Stimulated activated CD4-positive, alpha-beta T cell treated with anti-CD3 and anti-CD28 coated beads, Interleukin-4, amount 100 ng/mL, for 4 hours (primary cell): ENCODE data around the gene ERLEC1.
"Not testable (repeated sequence)": the region's sequence is repeated elsewhere in the genome, so short reads cannot be mapped to it uniquely, and the experiment has no call there.

Experiments
- DNase-seq, 2 experiments: peaks; one replicate each; pipeline ENCODE4 v3.0.0-alpha.2; 2020

Gene ERLEC1

DNA sequence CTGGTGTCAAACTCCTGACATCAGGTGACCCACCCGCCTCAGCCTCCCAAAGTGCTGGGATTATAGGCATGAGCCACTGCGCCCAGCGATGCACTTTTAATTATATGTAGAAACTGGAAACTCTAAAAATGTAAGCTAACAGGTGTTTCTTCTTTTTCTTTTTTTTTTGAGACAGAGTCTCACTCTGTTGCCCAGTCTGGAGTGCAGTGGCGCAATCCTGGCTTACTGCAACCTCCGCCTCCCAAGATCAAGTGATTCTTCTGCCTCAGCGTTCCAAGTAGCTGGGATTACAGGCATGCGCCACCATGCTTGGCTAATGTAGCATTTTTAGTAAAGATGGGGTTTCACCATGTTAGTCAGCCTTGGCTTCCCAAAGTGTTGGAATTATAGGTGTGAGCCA lies 54.8 kb downstream of the ERLEC1 start:
- not testable (repeated sequence) for DNase-seq

DNA sequence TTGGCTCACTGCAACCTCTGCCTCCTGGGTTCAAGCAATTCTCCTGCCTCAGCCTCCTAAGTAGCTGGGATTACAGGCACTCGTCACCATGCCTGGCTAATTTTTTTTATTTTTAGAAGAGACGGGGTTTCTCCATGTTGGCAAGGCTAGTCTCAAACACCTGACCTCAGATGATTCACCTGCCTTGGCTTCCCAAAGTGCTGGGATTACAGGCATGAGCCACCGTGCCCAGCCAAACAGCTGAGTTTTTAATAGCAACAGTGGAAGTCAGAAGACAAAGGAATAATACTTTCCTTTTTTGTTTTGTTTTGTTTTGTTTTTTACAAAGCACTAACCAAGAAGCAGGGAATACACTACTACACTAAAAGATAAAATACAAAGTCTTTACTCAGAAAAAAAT lies 56.0 kb downstream of the ERLEC1 start:
- no peak for DNase-seq

DNA sequence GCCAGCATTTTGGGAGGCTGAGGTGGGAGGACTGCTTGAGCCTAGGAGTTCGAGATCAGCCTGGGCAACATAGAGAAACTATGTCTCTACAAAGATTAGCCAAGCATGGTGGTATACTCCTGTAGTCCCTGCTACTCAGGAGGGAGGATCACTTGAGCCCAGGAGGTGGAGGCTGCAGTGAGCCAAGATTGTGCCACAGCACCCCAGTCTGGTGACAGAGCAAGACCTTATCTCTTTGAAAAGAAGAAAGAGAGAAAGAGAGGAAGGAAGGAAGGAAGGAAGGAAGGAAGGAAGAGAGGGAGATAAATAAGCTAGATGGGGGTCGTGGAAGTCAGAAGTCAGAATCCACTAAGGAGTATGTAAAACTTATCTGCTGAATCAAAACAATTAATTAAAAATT lies 56.8 kb downstream of the ERLEC1 start:
- DNase-seq: no peak

DNA sequence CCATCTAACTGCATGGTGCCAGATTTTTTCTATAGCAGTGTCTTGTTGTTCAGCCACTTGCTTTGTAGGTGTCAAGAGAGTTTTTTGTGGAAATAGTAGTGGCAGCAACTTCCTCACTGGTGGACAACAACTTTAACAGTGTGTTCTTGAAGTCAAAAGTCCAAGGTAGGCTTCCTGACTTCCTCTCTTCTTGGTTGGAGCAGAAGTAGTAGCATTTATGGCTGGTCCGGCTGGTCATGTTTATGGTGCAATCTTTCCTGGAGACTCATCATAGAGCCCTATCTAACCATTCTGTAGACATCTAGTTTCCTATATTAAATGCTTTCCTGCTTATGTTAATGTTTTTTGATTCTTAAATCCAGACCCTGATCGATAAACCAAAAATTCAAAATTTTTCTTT lies 61.2 kb downstream of the ERLEC1 start:
- no peak for DNase-seq

DNA sequence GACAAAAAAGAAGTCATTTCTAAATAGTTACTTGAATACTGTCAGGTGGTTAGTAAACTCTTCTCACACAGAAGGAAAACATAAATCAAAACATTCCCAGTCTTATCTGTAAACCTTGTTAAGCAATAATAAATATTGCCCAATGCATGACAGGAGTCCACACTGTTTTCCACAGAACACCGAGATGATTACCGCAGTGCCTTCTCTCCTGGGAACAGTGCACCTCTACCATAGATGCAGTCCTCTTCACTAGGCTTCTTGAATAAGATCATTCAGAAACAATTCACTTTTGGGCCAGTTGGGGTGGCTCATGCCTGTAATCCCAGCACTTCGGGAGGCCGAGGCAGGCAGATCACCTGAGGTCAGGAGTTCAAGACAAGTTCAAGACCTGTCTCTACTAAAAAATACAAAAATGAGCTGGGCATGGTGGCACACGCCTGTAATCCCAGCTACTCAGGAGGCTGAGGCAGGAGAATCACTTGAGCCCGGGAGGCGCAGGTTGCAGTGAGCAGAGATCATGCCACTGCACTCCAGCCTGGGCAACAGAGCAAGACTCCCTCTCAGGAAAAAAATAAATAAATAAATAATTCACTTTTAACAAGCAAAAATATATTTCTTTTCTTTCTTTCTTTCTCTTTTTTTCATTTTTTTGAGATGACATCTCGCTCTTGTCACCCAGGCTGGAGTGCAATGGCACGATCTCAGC lies 64.4 kb downstream of the ERLEC1 start:
- not testable (repeated sequence) for DNase-seq

DNA sequence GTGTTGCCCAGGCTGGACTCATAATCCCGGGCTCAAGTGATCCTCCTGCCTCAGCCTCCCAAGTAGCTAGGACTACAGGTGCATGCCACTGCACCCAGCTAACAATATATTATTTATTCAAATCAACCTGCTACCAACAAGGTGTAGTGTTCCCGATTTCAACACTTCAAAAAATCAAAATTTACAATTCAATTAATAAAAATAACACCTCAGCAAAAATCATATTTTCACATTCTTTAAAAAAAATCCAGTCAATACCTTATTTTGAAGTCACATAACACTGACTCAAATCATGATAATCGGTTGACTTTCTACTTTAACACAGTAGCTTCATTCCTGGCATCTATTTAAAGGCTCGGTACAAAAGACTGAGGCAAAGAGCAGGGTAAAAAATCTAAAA lies 65.7 kb downstream of the ERLEC1 start:
- no peak for DNase-seq

DNA sequence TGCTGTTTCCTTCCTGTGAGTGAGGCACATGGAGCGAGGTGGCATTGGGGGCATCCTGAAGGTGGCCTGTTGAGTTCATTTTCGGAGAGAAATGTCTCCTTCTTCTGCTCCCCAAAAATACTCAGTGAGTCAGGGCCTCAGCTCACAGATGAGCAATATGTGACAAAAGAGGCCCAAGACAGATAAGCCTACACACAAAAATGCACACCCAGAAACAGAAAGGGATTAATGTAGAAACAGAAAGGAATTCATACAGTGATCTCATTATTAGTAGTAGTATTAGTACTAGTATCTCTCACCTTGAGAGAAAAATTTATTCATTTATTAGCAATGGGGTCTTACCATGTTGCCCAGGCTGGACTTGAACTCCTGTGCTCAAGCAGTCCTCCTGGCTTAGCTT lies 67.8 kb downstream of the ERLEC1 start:
- no peak for DNase-seq

DNA sequence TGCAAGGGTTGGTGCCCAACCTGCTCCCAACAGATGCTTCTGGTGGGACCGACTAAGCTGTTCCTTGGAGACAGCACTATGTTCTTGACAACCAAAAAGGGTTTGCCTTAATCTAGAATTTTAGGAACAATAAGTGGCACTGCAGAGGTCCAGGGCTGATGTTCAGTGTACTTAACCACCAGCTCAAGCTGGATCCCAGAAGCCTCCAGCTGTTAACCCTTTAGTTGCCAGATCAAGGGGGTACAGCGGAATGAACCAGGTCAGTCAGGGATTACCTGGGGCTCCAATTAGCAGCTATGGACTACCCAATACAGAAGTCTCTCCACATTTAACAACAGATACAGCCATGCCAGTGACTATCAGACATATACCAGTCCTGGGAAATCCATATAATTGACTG lies 69.4 kb downstream of the ERLEC1 start:
- no peak for DNase-seq

DNA sequence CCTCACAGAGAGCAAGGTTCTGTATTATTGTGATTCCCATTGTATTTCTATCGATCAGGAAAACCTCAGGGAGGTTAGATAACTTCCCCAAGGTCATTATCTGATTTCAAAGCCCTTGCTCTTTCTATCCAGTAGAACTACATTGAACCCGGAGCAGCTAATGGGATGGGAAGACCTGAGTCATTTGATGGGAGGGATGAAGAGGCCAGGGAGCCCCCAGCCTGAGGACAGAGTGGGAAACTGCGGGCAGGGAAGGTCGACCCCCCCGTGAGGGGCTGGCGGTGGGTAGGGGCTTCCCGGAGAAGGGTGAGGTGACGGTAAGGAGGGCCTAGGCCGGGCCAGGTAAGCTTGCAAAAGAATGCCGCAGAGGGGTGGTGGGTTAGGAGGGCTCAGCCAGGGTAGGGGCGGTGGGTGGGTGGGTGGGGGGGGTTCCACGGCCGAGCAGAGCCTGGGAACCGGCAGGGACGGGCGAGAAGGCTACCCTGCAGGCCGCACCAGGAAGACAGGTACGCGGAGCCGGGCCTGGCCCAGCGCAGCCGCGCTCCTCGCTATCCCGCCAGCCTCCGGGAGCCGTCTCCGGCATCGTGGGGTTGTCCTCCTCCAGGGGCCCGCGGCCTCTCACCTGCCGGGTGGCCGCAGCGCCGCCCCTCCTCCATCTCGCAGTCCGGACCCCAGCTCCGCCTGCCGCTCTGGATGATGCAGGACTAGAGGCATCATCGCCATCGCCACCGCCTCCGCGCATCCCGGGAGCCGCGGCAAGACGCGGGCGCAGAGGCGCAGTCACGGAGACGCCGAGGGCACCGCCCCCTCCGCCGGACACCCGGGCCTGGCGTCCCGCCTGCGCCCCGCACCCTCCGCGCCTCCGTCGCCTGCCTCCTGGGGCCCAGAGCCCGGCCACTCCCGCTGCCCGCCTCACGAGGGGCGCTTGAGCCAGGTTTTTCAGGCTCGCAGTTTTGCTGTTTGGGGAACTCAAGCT lies 72.7 kb downstream of the ERLEC1 start, which contains the start of gene GPR75:
TSS of gene GPR75 (minus strand) at position 762 of the 976 bp plus-strand sequence. CDS start 5,211 bp downstream, outside the sequence.
- no peak for DNase-seq

DNA sequence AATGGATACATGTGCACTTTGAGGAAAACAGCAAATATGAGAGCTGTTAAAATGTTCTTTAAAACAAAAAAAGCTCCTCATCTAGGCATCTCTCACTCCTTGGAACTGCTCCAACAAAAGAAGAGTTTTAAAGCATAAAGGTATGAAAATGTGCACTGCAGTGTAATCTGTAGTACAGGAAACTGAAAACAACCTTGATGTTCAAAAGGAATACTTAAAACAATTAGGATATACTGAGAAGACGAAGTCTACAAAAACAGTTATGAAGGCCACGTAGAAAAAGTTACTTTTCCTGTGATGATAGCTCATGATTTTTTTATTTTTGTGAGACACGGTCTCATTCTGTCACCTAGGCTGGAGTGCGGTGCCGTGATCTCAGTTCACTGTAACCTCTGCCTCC lies 75.0 kb downstream of the ERLEC1 start:
- DNase-seq: no peak

DNA sequence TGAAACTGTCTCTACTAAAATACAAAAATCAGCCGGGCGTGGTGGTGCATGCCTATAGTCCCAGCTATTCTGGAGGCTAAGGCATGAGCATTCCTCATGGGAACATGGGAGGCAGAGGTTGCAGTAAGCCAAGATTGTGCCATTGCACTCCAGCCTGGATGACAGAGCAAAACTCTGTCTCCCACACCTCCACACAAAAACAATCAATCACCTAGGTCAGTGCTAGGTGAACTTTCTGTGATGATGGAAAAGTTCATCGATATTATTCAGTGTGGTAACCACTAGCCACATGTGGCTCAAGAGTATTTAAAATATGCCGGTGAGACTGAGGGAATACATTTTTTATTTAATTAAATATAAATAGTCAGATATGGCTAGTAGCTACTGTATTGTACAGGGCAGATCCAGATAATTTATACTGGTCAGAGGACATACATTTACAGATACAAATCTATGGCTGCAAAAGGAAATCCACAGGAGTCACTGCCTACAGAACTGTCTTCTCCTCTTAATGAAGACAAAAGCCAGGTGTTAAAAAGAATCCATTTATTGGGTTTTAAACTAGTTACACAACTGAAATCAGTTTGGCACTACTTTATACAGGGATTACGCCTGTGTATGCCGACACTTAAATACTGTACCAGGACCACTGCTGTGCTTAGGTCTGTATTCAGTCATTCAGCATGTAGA lies 76.8 kb downstream of the ERLEC1 start:
- DNase-seq: no peak

DNA sequence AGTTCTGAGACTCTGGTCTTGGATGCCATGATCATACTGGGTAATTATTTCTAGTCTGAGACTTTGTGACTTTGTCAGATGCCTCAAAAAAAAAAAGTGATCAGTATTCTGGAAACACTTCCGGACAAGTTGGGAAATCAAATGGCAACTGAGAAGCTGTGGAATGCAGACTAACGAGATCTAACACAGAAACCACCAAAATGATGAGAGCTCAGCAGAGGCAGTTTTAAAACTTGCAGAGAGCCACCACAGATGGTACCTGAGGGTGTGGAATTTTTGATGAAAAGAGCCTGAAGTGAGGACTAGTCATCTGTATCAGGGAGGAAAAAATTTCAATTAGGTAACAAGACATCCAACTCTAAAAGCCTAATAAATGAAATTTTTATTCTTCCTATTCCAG lies 78.4 kb downstream of the ERLEC1 start:
- DNase-seq: no peak

DNA sequence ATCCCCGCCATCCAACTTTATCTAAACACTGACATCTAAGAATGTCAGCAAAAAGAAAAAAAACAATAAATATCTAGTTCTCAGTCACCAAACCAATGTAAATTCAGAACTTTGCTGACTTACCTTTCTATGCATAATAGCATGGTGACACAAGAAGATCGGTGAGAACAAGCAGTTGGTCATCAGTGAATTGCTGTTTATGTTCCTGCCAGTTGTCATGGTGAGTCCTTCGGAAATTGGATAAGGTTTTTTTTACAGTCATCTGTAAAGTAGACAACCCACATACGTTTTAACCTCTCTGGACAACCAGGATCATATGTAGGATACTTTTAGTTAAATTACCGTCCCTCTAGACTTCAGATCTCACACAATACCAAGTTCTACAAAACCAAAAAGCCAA lies 79.1 kb downstream of the ERLEC1 start:
- DNase-seq: no peak

DNA sequence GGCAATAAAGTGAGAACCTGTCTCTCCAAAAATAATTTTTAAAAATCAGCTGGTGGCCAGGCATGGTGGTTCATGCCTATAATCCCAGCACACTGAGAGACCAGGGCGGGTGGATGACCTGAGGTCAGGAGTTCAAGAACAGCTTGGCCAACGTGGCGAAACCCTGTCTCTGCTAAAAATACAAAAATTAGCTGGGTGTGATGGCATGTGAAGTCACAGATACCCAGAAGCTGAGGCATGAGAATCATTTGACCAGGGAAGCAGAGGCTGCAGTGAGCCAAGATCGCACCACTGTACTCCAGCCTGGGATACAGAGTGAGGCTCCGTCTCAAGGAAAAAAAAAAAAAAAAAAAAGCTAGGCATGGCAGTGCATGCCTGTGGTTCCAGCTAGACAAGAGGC lies 80.3 kb downstream of the ERLEC1 start:
- DNase-seq: no peak

DNA sequence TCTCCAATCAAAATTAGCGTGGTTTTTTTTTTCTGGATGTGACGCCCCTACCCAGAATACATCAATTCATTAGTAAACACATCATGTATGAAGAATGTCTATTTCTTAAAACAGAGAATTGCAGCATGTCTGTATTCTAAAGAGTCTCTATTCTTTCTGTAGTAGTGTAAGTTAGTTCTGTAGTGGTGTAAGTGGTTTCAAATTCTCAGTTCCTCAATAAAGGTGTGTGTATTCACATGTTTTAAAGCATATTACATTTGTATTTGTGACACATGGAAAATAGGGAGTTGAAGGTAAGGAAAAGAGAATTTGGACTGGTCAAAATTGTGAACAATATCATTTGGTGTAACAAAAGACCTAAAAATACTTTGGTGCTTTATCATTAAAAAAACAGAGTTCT lies 80.9 kb downstream of the ERLEC1 start:
- DNase-seq: no peak
